ENCODE data around the gene SH3RF3.

Gene SH3RF3

GRCh38 chr2:109428281-109428680 lies 299.3 kb downstream of the SH3RF3 start:
- no peak for DNase-seq

GRCh38 chr2:109428841-109429566 lies 300.0 kb downstream of the SH3RF3 start:
- no peak for DNase-seq

DNA sequence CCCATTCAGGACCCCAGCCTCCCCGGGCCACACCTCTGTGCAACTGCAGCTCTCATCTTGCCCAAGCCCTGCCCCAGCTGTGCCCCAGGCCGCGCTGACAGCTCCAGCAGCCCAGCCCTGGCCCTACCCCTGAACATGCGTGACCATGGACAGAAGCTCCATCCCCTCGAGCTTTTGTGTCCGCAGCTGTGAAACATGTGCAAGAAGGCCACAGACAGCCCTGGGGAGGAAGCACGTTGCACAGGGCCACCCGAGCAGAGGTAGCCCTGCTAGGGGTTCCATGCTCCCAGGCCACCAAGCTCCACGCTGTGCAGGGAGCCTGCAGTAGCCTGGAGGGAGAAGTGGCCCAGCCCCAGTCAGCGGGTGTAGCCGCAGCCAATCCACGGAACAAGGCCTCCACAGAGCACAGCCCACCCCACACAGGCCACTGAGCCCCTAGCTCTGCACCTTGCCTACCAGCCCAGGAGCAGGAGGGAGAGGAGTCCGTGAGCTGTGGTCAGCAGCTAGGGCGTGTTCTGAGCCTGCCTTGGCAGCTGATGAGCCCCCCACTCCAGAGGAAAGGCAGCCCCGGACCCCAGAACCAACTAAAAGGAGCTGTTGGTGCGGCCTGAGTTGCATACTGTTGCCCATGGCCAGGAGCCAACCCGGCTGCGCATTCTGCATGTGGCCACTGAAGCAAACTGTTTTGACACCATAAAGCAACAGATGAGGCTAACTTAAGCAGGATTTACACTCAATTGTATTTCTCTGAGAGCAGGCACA lies 300.7 kb downstream of the SH3RF3 start:
- no peak for DNase-seq

GRCh38 chr2:109430329-109430636 lies 301.3 kb downstream of the SH3RF3 start:
- DNase-seq = no peak

DNA sequence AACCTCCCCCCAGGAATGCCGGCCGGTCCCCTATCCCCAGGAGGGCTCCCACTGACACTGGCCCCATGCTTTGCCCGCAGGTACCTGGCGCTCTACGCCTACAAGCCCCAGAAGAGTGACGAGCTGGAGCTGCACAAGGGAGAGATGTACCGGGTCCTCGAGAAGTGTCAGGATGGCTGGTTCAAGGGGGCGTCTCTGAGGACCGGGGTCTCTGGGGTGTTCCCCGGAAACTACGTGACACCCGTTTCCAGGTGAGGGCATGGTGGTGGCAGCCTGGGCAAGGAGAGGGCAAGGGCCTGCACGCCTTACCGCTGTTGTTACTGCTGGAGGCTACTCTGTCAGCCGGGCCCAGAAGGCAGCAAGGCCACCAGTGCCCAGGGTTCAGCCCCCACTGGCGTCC lies 303.4 kb downstream of the SH3RF3 start:
- no peak for DNase-seq

- no peak for DNase-seq
Observed at GRCh38 chr2:109433486-109433885, 304.5 kb downstream of the SH3RF3 start.

DNA sequence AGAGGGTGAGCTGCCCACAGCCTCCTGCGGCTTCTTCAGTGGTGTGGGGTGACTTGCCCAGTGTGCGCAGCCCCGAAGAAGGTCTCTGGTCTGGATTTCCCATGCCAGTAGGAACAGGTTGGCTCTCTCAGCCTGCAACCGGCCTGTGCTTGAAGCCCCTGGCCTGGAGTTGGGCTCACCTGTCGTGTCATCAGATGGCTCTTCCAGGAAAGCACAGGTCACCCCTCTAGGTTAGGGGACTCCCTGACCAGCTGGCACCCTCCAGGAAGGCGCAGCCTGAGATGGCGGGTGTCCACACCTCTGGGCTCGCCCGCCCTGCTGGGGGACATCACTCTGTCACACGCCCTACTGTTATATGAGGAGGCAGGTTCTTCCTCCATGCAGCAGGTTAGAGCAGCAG lies 304.9 kb downstream of the SH3RF3 start:
- DNase-seq = no peak

- no peak for DNase-seq
Observed at GRCh38 chr2:109434351-109434750, 305.3 kb downstream of the SH3RF3 start.

DNA sequence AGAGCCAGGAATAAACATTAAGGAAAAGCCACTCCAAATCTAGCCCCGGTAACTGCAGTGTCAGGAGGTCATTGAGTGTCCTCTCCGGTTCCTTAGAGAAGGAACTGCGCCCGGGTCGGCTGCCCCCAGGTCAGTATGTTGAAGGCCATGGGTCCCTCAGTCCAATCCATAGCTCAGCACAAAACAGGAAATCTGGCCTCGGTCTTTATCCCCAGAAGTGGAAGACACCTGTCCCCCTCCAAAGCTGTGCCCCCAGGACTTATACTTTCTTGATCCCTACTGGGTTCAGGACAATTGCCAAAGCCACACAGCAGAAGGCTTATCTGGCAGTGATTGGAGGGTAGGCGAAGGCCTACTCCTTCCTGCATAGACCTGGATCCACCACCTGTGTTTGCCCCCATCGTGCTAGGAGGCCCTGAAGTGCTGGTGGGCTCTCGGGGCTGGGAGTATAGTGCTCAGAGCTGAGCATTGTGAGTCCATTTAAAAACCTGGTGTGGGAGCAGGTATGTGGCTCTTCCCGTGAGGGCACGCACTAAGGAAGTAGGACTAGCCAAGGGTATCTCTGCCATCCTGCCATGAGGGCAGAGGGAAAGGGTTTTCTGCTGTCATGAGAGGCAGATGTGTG lies 306.2 kb downstream of the SH3RF3 start:
- DNase-seq = no peak

GRCh38 chr2:109435901-109436598 lies 307.0 kb downstream of the SH3RF3 start:
- no peak for DNase-seq

DNA sequence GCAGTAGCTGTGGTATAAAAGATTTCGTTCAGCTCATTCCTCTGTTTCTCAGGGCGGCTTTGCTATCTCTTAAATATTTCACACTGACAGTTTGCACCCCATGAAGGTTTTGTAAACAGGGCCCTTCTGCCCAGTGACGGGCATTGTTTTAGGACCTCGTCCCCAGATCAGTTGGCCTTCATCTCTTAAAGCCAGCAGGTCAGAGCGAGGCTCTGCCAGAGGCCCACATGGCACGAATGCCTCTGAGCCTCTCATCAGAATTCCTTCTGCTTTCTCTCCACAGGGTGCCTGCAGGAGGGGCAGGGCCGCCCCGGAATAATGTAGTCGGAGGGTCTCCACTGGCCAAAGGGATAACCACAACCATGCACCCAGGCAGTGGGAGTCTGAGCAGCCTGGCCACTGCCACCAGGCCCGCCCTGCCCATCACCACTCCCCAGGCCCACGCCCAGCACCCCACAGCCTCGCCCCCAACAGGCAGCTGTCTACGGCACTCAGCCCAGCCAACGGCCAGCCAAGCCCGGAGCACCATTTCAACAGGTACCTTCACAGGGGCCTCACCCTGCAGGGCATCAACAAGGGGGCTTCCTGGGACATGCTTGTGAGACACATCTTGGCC lies 307.7 kb downstream of the SH3RF3 start:
- DNase-seq = no peak

DNA sequence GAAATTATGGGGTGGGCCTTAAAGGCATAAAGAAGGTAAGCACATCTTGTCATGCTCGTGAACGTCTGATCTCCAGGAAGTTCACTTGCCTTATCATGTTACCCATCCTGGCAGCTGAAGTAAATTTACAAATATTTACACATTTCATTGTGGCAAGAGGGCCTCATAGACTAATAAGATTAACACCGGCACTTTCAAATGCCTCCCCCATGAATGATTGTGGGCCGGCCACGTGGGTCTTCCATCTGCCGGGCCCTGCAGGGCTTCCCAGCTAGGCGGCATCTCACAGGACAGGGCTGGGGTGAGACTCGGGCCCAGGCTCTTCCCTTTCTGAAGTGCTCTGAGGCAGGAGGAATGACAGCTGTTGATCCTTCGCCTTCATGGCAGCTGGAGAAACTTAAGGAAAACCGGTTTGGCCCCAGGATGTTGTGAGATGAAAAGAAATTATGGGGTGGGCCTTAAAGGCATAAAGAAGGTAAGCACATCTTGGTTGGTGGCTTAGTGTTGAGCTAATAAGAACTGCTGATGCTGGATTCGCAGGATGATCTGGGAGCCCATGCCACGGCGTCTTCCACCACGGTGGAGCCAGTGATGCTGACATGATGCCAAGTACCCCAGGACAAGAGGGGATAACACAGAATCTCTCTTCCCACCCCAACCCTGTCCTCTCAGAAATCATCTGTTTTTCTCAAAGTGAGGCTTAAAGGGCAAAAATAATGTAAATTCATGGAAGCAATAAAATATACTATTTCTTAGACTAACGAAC lies 308.5 kb downstream of the SH3RF3 start:
- no peak for DNase-seq

DNA sequence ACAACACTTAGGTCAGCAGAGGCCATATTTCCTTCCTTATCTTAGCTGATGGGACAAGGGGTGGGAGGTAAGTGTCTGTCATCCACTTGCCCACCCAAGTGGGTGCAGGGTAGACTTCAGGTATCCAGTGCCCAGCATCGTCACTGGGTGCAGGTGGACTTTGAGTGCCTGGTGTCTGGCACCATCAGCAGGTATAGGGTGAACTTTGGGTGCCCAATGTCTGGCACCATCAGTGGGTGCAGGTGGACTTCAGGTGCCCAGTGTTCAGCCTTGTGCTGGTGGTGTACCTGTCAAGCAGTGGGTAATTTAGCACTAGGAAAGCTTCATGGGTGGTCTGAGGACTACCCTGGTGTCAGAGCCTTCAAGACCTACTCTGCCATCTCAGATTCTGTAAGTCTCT lies 309.1 kb downstream of the SH3RF3 start:
- DNase-seq = no peak

- DNase-seq = no peak
Observed at GRCh38 chr2:109438773-109439389, 309.9 kb downstream of the SH3RF3 start.

GRCh38 chr2:109439390-109439786 lies 310.4 kb downstream of the SH3RF3 start:
- no peak for DNase-seq

GRCh38 chr2:109439986-109440385 lies 311.0 kb downstream of the SH3RF3 start:
- no peak for DNase-seq

GRCh38 chr2:109440499-109441156 lies 311.6 kb downstream of the SH3RF3 start:
- no peak for DNase-seq

- no peak for DNase-seq
Observed at GRCh38 chr2:109442715-109443319, 313.8 kb downstream of the SH3RF3 start.

DNA sequence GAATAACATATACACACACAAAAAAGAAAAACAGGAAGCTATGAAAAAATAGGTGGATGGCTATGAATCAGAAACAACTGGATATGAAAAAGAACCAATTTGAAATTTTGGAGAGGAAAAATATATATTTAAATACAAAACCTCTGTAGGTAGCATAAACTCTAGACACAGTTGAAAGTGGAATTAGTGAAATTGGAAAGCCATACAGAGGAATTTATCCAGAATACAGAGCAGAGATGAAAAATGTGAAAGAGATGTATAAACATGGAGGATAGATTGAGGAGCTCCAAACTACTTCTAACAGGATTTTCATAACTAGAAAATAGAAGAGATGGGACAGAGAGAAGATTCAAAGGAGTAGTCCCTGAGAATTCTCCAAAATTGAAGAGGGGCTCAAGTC lies 315.9 kb downstream of the SH3RF3 start:
- DNase-seq = no peak

GRCh38 chr2:109446278-109447131 lies 317.5 kb downstream of the SH3RF3 start:
- DNase-seq = no peak
